HEK293 (cell line): ENCODE data around the gene COQ4.

ENCODE experiments used
- HIC1 ChIP-seq: fragments of 450-650 bp; formaldehyde crosslinking; IDR thresholded peaks from 2 replicates; pipeline ENCODE4 v1.5.1; 2016; ENCODE audit warnings: missing biosample characterization, missing genetic modification characterization
- RBAK ChIP-seq: fragments of 450-650 bp; formaldehyde crosslinking; IDR thresholded peaks from 2 replicates; pipeline ENCODE4 v1.5.1; 2016; ENCODE audit warnings: missing biosample characterization, missing genetic modification characterization
- SP2 ChIP-seq: fragments of 450-650 bp; formaldehyde crosslinking; IDR thresholded peaks from 2 replicates; pipeline ENCODE4 v1.5.1; 2016; ENCODE audit warnings: missing biosample characterization, missing genetic modification characterization
- TCF7L2 ChIP-seq: IDR thresholded peaks from 2 replicates; pipeline ENCODE4 v1.6.1; 2011; ENCODE audit warnings: low read depth, mild to moderate bottlenecking, inconsistent platforms, low read length, moderate library complexity, borderline replicate concordance
- YY1 ChIP-seq: fragments of 450-650 bp; formaldehyde crosslinking; IDR thresholded peaks from 2 replicates; pipeline ENCODE4 v1.5.1; 2018; ENCODE audit warnings: missing biosample characterization, missing genetic modification characterization
- ZNF121 ChIP-seq: fragments of 450-650 bp; formaldehyde crosslinking; IDR thresholded peaks from 2 replicates; pipeline ENCODE4 v1.5.1; 2016; ENCODE audit warnings: missing biosample characterization, missing genetic modification characterization
- ZNF18 ChIP-seq: fragments of 450-650 bp; formaldehyde crosslinking; IDR thresholded peaks from 2 replicates; pipeline ENCODE4 v1.5.1; 2016; ENCODE audit warnings: missing biosample characterization, missing genetic modification characterization
- ZNF660 ChIP-seq: fragments of 450-650 bp; IDR thresholded peaks from 2 replicates; pipeline ENCODE4 v1.5.1; 2018; ENCODE audit warnings: missing biosample characterization, mild to moderate bottlenecking, missing genetic modification characterization
- TF ChIP-seq, protein P1 (sequence below): fragments of 450-650 bp; formaldehyde crosslinking; IDR thresholded peaks from 2 replicates; pipeline ENCODE4 v1.5.1; 2016; ENCODE audit warnings: missing biosample characterization, missing genetic modification characterization

DNA sequence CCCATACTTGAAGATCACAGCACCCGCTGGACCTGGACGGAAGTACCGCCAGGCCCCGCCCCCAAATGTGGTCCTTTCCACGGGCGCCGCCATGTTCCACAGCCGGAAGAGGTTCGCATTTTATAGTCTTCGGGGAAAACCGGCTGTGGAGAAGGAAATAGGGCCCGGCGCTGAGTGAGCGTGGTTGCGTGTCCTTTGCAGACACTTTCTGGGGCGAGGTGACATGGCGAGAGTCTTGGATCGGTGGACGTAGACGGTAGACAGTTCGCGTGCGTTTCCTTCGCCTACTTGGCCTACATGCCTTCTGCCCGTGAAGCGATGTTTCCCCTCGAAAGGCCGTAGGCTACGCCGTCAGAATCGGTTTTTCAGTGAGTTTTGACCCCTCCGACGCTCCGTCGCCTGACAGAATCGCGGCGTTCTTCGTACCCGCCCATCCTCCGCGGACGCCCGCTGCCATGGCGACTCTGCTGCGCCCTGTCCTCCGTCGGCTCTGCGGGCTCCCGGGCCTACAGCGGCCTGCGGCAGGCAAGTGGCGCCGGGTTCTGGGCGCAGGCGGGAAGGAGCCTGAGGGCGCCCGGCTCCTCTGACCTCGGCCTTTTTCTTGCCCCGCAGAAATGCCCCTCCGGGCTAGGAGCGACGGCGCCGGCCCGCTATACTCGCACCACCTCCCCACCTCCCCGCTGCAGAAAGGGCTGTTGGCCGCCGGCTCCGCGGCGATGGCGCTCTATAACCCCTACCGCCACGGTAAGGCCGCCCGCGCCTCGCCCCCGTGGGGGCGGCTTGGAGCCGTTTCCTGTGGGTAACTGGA lies at the start of gene COQ4, which contains the start of gene TRUB2:
- TF ChIP-seq TCF7L2 (peak; percentile 71; the same call in 1 of the 2 replicates), ZNF121 (tag by site-specific recombination) (peak; percentile 70; the same call in 1 of the 2 replicates), HIC1 (tag by site-specific recombination) (no peak), RBAK (tag by site-specific recombination) (no peak), ZNF660 (tag by site-specific recombination) (peak; percentile 91), YY1 (tag by site-specific recombination) (peak; percentile 96), ZNF18 (tag by site-specific recombination) (peak; percentile 25; the same call in 1 of the 2 replicates), SP2 (tag by site-specific recombination) (peak; percentile 76)
- TF ChIP-seq, protein P1, sequence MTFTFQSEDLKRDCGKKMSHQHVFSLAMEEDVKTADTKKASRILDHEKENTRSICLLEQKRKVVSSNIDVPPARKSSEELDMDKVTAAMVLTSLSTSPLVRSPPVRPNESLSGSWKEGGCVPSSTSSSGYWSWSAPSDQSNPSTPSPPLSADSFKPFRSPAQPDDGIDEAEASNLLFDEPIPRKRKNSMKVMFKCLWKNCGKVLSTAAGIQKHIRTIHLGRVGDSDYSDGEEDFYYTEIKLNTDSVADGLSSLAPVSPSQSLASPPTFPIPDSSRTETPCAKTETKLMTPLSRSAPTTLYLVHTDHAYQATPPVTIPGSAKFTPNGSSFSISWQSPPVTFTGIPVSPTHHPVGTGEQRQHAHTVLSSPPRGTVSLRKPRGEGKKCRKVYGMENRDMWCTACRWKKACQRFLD: no peak
